HepG2 (cell line): ENCODE measurements around the gene ARL6IP4.

ENCODE experiments used
- IKZF1 ChIP-seq: fragments of 450-650 bp; IDR thresholded peaks from 2 replicates; pipeline ENCODE4 v1.7.1; 2016
- PREB ChIP-seq: sonication (generic); formaldehyde crosslinking; IDR thresholded peaks from 2 replicates; pipeline ENCODE4 v1.4.0; 2020; ENCODE audit warnings: missing genetic modification reagents

GRCh38 chr12:122943196-122943595 lies 37.3 kb upstream of the ARL6IP4 start:
- TF ChIP-seq PREB (CRISPR knock-in tag) = no peak
- TF ChIP-seq IKZF1 = no peak
